Measurements from ENCODE around the gene MBOAT2.

Gene MBOAT2

DNA sequence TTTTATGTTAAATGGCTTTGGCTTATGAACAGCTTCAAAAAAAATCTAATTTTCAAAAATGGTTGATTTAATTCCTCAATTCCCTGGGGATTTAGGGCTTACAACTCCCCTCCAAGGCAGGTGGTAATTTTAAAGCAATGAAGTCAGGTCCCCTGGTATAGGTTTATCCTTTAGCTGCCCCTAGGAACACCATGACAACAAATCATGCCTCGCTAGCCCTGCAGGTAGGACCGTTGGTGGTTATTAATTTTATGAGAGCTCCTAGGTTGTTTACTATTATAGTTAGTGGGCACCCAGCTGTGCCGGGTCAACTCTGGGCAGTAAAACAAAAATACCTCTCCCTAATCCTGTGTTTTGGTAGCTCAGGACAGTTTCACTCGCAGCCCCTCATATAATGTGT, 26.2 kb upstream of the MBOAT2 start:
- TF ChIP-seq, protein P1, sequence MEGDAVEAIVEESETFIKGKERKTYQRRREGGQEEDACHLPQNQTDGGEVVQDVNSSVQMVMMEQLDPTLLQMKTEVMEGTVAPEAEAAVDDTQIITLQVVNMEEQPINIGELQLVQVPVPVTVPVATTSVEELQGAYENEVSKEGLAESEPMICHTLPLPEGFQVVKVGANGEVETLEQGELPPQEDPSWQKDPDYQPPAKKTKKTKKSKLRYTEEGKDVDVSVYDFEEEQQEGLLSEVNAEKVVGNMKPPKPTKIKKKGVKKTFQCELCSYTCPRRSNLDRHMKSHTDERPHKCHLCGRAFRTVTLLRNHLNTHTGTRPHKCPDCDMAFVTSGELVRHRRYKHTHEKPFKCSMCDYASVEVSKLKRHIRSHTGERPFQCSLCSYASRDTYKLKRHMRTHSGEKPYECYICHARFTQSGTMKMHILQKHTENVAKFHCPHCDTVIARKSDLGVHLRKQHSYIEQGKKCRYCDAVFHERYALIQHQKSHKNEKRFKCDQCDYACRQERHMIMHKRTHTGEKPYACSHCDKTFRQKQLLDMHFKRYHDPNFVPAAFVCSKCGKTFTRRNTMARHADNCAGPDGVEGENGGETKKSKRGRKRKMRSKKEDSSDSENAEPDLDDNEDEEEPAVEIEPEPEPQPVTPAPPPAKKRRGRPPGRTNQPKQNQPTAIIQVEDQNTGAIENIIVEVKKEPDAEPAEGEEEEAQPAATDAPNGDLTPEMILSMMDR (IDR thresholded peaks at IDR 0.05; ENCODE audit: control insufficient read depth, insufficient read depth, low read depth, low read length, missing control alignments): no peak

DNA sequence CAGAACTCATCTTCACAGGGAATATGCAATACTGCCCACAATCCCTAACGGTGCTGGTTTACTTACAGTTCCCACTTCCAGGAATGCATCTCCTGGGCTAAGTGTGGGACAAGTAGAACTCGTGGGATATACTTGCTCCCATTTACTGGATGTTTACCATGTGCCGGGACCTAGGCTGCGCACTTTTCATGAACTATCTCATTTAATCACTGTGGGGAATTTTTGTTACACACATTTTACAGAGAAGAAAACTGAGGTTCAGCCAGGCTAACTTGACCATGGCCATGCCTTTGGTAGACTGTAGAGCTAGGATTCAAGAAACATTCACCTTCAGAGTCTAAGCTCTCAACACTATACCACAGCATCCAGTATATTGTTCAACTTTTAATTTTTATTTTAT, 24.4 kb upstream of the MBOAT2 start:
- TF ChIP-seq, protein P1 (IDR thresholded peaks at IDR 0.05; ENCODE audit: control insufficient read depth, insufficient read depth, low read depth, low read length, missing control alignments): no peak
- no peak for DNase-seq (ENCODE audit: low read depth)
- no peak overlapping the region for H3K4me3 ChIP-seq (ENCODE audit: control insufficient read depth, low read depth, low read length)

More for the DNA sequence above, 26.2 kb upstream of the MBOAT2 start:
- H3K4me3 ChIP-seq (ENCODE audit: control insufficient read depth, low read depth, low read length): no peak overlapping the region
- DNase-seq (ENCODE audit: low read depth): no peak

DNA sequence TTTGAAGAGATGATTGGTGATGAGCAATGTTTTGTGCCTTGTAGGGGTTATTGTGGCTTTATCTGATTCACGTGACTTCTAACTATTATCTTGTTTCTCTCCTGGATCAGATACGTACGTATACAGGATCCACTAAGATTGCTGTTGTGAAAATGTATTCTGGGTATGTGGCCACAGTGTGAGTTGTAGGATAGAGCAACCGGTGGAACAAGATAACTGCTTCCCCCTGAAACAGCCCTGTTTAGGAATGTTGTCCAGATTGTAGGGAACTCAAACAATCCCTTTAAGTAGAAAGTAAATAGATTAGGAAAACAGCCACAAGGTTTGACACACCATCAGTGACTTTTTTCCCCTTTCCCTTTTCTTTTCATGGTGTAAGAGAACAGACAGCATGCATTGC, 22.3 kb upstream of the MBOAT2 start:
- H3K4me3 ChIP-seq (ENCODE audit: control insufficient read depth, low read depth, low read length): no peak overlapping the region
- DNase-seq (ENCODE audit: low read depth): no peak
- TF ChIP-seq, protein P1 (IDR thresholded peaks at IDR 0.05; ENCODE audit: control insufficient read depth, insufficient read depth, low read depth, low read length, missing control alignments): no peak

GRCh38 chr2:9024575-9024974, 21.1 kb upstream of the MBOAT2 start:
- TF ChIP-seq, protein P1 (IDR thresholded peaks at IDR 0.05; ENCODE audit: control insufficient read depth, insufficient read depth, low read depth, low read length, missing control alignments): no peak
- no peak for DNase-seq (ENCODE audit: low read depth)
- H3K4me3 ChIP-seq (ENCODE audit: control insufficient read depth, low read depth, low read length): no peak overlapping the region

- TF ChIP-seq, protein P1 (IDR thresholded peaks at IDR 0.05; ENCODE audit: control insufficient read depth, insufficient read depth, low read depth, low read length, missing control alignments): no peak
- no peak for DNase-seq (ENCODE audit: low read depth)
- H3K4me3 ChIP-seq (ENCODE audit: control insufficient read depth, low read depth, low read length): no peak overlapping the region
These were observed 18.2 kb upstream of the MBOAT2 start for GRCh38 chr2:9021563-9022211.

- no peak for DNase-seq (ENCODE audit: low read depth)
- no peak overlapping the region for H3K4me3 ChIP-seq (ENCODE audit: control insufficient read depth, low read depth, low read length)
- TF ChIP-seq, protein P1 (IDR thresholded peaks at IDR 0.05; ENCODE audit: control insufficient read depth, insufficient read depth, low read depth, low read length, missing control alignments): no peak
These were observed 16.8 kb upstream of the MBOAT2 start for GRCh38 chr2:9020267-9020666.

Data from AG09309 (cell line).